Activated T-helper 2 cell treated with anti-CD3 and anti-CD28 coated beads, Interferon-gamma antibody, Interleukin-2, Interleukin-4, amounts not matched to agents 10 μg/mL and 5 μg/mL and 100 μg/mL, durations not matched to agents 14 hours and 24 hours and 36 hours (primary cell): Measurements from ENCODE around the gene ACOXL. TPM values are rescaled to one million over a fixed set of nuclear protein-coding genes. Genes with fewer than 3 reads are reported as not detected.
A peak's percentile ranks its signal among the peaks of the same experiment; 100 is the strongest.
"Not testable (repeated sequence)": the region's sequence is repeated elsewhere in the genome, so short reads cannot be mapped to it uniquely, and the experiment has no call there.

Experiments used
- DNase-seq: peaks from one replicate; pipeline ENCODE4 v3.0.0; 2021; ENCODE audit warnings: low spot score
- H3K27ac Mint-ChIP-seq: one replicate; pipeline ENCODE4 v1.8.0; 2021; ENCODE audit warnings: mixed read lengths
- H3K27me3 Mint-ChIP-seq: one replicate; pipeline ENCODE4 v1.8.0; 2021; ENCODE audit warnings: low read depth, mixed read lengths
- H3K36me3 Mint-ChIP-seq: one replicate; pipeline ENCODE4 v1.8.0; 2021; ENCODE audit warnings: low read depth, mixed read lengths
- H3K4me1 Mint-ChIP-seq: one replicate; pipeline ENCODE4 v1.8.0; 2021; ENCODE audit warnings: low read depth, mixed read lengths
- H3K4me3 Mint-ChIP-seq: one replicate; pipeline ENCODE4 v1.8.0; 2021; ENCODE audit warnings: low read depth, mild to moderate bottlenecking, moderate library complexity, mixed read lengths
- H3K9me3 Mint-ChIP-seq: one replicate; pipeline ENCODE4 v1.8.0; 2021; ENCODE audit warnings: mixed read lengths
- intact Hi-C: fragments of 100-400 bp; cut with micrococcal nuclease; formaldehyde crosslinking; loops from one replicate; pipeline ENCODE4 v1.15.1; 2023
- total RNA-seq: library from RNA; stranded (reverse); gene quantifications from 2 replicates; pipeline ENCODE4 v1.2.3, GENCODE V29; 2022

Gene ACOXL
- total RNA-seq, 1 donor from 2014 or later, result 1.6 TPM

GRCh38 chr2:111072220-111072871 lies 340.0 kb downstream of the ACOXL start:
- no peak for DNase-seq
- no peaks in the 10 kb centered on the region for H3K36me3 Mint-ChIP-seq
- intact Hi-C loops, result no loop called here
- H3K27ac Mint-ChIP-seq, result no peak overlapping the region
- H3K27me3 Mint-ChIP-seq, result peaks cover 44% of the 10 kb centered on the region
- no peak overlapping the region for H3K4me3 Mint-ChIP-seq
- peaks cover under 1% of the 10 kb centered on the region for H3K4me1 Mint-ChIP-seq
- H3K9me3 Mint-ChIP-seq, result peaks cover 27% of the 10 kb centered on the region

GRCh38 chr2:111082659-111083058 lies 350.3 kb downstream of the ACOXL start:
- H3K36me3 Mint-ChIP-seq, H3K4me3 Mint-ChIP-seq, H3K27ac Mint-ChIP-seq, DNase-seq, intact Hi-C loops, H3K4me1 Mint-ChIP-seq: not testable (repeated sequence)
- H3K27me3 Mint-ChIP-seq, result peaks cover 76% of the 10 kb centered on the region
- peaks cover 18% of the 10 kb centered on the region for H3K9me3 Mint-ChIP-seq

- DNase-seq, result no peak
Observed at GRCh38 chr2:111091811-111092211, 359.4 kb downstream of the ACOXL start.

GRCh38 chr2:111094691-111095090 lies 362.3 kb downstream of the ACOXL start:
- peaks cover 18% of the 10 kb centered on the region for H3K4me1 Mint-ChIP-seq
- intact Hi-C loops, result loop anchor here (5.0 kb wide), 1 partner anchor 212 kb away; no protein-coding TSS in a partner anchor
- H3K4me3 Mint-ChIP-seq, result no peak overlapping the region
- no peaks in the 10 kb centered on the region for H3K9me3 Mint-ChIP-seq
- no peaks in the 10 kb centered on the region for H3K36me3 Mint-ChIP-seq
- no peak overlapping the region for H3K27ac Mint-ChIP-seq
- no peak for DNase-seq
- H3K27me3 Mint-ChIP-seq, result peaks cover 61% of the 10 kb centered on the region

More at GRCh38 chr2:111091811-111092211, 359.4 kb downstream of the ACOXL start:
- Mint-ChIP-seq H3K4me1 (peaks cover 18% of the 10 kb centered on the region), H3K27ac (peak overlapping the region; percentile 19), H3K27me3 (peaks cover 60% of the 10 kb centered on the region), H3K4me3 (no peak overlapping the region), H3K9me3 (no peaks in the 10 kb centered on the region), H3K36me3 (no peaks in the 10 kb centered on the region)
- intact Hi-C loops, result loop anchor here (1.0 to 5.0 kb wide), 8 partner anchors 8 to 287 kb away; no protein-coding TSS in a partner anchor

- Mint-ChIP-seq H3K9me3 (peaks cover under 1% of the 10 kb centered on the region), H3K4me1 (peaks cover 23% of the 10 kb centered on the region), H3K4me3 (no peak overlapping the region), H3K27ac (no peak overlapping the region), H3K27me3 (peaks cover 55% of the 10 kb centered on the region), H3K36me3 (peaks cover 1% of the 10 kb centered on the region)
- no peak for DNase-seq
- intact Hi-C loops, result no loop called here
Observed at GRCh38 chr2:111095434-111095833, 363.1 kb downstream of the ACOXL start.

- Mint-ChIP-seq H3K9me3 (peaks cover 7% of the 10 kb centered on the region), H3K4me3 (no peak overlapping the region), H3K4me1 (peaks cover 16% of the 10 kb centered on the region), H3K27me3 (peaks cover 55% of the 10 kb centered on the region), H3K36me3 (peaks cover 4% of the 10 kb centered on the region), H3K27ac (no peak overlapping the region)
- no peak for DNase-seq
- intact Hi-C loops, result no loop called here
Observed at GRCh38 chr2:111099402-111099801, 367.0 kb downstream of the ACOXL start.

- Mint-ChIP-seq H3K4me1 (peaks cover 14% of the 10 kb centered on the region), H3K27me3 (peaks cover 55% of the 10 kb centered on the region), H3K4me3 (no peak overlapping the region), H3K27ac (peak overlapping the region; percentile 74), H3K36me3 (peaks cover 4% of the 10 kb centered on the region), H3K9me3 (peaks cover 7% of the 10 kb centered on the region)
- intact Hi-C loops, result loop anchor here (1.0 to 2.0 kb wide), 3 partner anchors 8 to 17 kb away; no protein-coding TSS in a partner anchor
- DNase-seq, result no peak
Observed at GRCh38 chr2:111100087-111100764, 367.9 kb downstream of the ACOXL start.

- H3K4me1 Mint-ChIP-seq, result peaks cover 14% of the 10 kb centered on the region
- peak overlapping the region; percentile 74 for H3K27ac Mint-ChIP-seq
- intact Hi-C loops, result loop anchor here (1.0 to 2.0 kb wide), 3 partner anchors 8 to 16 kb away; no protein-coding TSS in a partner anchor
- peaks cover 4% of the 10 kb centered on the region for H3K36me3 Mint-ChIP-seq
- H3K27me3 Mint-ChIP-seq, result peaks cover 56% of the 10 kb centered on the region
- no peak overlapping the region for H3K4me3 Mint-ChIP-seq
- no peak for DNase-seq
- H3K9me3 Mint-ChIP-seq, result peaks cover 7% of the 10 kb centered on the region
Observed at GRCh38 chr2:111100765-111101162, 368.4 kb downstream of the ACOXL start.

GRCh38 chr2:111101592-111101991 lies 369.2 kb downstream of the ACOXL start:
- Mint-ChIP-seq H3K27me3 (peaks cover 62% of the 10 kb centered on the region), H3K4me1 (peaks cover 18% of the 10 kb centered on the region), H3K27ac (no peak overlapping the region), H3K9me3 (peaks cover 7% of the 10 kb centered on the region), H3K4me3 (no peak overlapping the region), H3K36me3 (peaks cover 4% of the 10 kb centered on the region)
- DNase-seq, result no peak
- intact Hi-C loops, result loop anchor here (2.0 kb wide), 1 partner anchor 15 kb away; no protein-coding TSS in a partner anchor

GRCh38 chr2:111102216-111102615 lies 369.8 kb downstream of the ACOXL start:
- Mint-ChIP-seq H3K4me3 (no peak overlapping the region), H3K4me1 (peaks cover 20% of the 10 kb centered on the region), H3K27ac (no peak overlapping the region), H3K9me3 (peaks cover 7% of the 10 kb centered on the region), H3K36me3 (peaks cover 4% of the 10 kb centered on the region), H3K27me3 (peaks cover 57% of the 10 kb centered on the region)
- no peak for DNase-seq
- intact Hi-C loops, result no loop called here

- peaks cover 12% of the 10 kb centered on the region for H3K4me1 Mint-ChIP-seq
- intact Hi-C loops, result no loop called here
- H3K27me3 Mint-ChIP-seq, result peaks cover 56% of the 10 kb centered on the region
- H3K36me3 Mint-ChIP-seq, result no peaks in the 10 kb centered on the region
- H3K4me3 Mint-ChIP-seq, result no peak overlapping the region
- DNase-seq, result no peak
- H3K9me3 Mint-ChIP-seq, result peaks cover 2% of the 10 kb centered on the region
- H3K27ac Mint-ChIP-seq, result no peak overlapping the region
Observed at GRCh38 chr2:111105926-111106325, 373.6 kb downstream of the ACOXL start.

GRCh38 chr2:111106706-111107105 lies 374.3 kb downstream of the ACOXL start:
- no peak overlapping the region for H3K27ac Mint-ChIP-seq
- no peak for DNase-seq

GRCh38 chr2:111108745-111109271 lies 376.4 kb downstream of the ACOXL start:
- no peak for DNase-seq
- no peak overlapping the region for H3K27ac Mint-ChIP-seq
- H3K4me1 Mint-ChIP-seq, result peaks cover 15% of the 10 kb centered on the region
- intact Hi-C loops, result no loop called here
- no peaks in the 10 kb centered on the region for H3K36me3 Mint-ChIP-seq
- H3K4me3 Mint-ChIP-seq, result no peak overlapping the region
- no peaks in the 10 kb centered on the region for H3K9me3 Mint-ChIP-seq
- H3K27me3 Mint-ChIP-seq, result peaks cover 60% of the 10 kb centered on the region

More at GRCh38 chr2:111106706-111107105, 374.3 kb downstream of the ACOXL start:
- Mint-ChIP-seq H3K27me3 (peaks cover 57% of the 10 kb centered on the region), H3K4me3 (no peak overlapping the region), H3K9me3 (no peaks in the 10 kb centered on the region), H3K4me1 (peaks cover 12% of the 10 kb centered on the region), H3K36me3 (no peaks in the 10 kb centered on the region)
- intact Hi-C loops, result no loop called here
